HepG2 (cell line): Measurements from ENCODE around the gene MRNIP. TPM values are rescaled to one million over a fixed set of nuclear protein-coding genes. Genes with fewer than 3 reads are reported as not detected.

ENCODE experiments used
- ATAC-seq: fragments of 200-7000 bp; cut with Tn5 transposase; 3 replicates; pipeline ENCODE4 v1.9.1; 2020; ENCODE audit warnings: mild to moderate bottlenecking, moderate library complexity
- BruUV-seq: library from RNA; stranded (reverse); fragments of 400-500 nt; replicated peaks from 2 replicates; lab custom pipeline; 2021; lab: Mats Ljungman, UMichigan
- CTCF ChIA-PET: fragments of 300-600 bp; formaldehyde crosslinking; extraction: SDS; loops from one replicate; lab custom pipeline; 2021; ENCODE audit warnings: low total read pairs, inconsistent platforms, low intra/inter-chr PET ratio; lab: Yijun Ruan, JAX
- POLR2A ChIA-PET: fragments of 350-600 bp; sonication (Branson Sonifier 250); formaldehyde crosslinking; loops from one replicate; lab custom pipeline; 2020; ENCODE audit warnings: antibody characterized with exemption, inconsistent platforms; lab: Yijun Ruan, JAX
- DNase-seq: peaks from one replicate; pipeline ENCODE4 v3.0.0-alpha.2; 2015; ENCODE audit warnings: low spot score
- FAIRE-seq: peaks from 3 replicates; lab custom pipeline; 2011; peaks lifted over from hg19 to GRCh38; lab: Jason Lieb, UNC
- H2AFZ ChIP-seq: one replicate; pipeline ENCODE4 v1.6.1; 2011; ENCODE audit warnings: low read length, inconsistent platforms
- H3K27ac ChIP-seq: fragments of 300-600 bp; 3 replicates; pipeline ENCODE4 v1.8.0; 2011; ENCODE audit warnings: mixed run types, mild to moderate bottlenecking, mixed read lengths, low read length, inconsistent platforms; ENCODE audit not compliant: insufficient read depth; ENCODE audit errors: extremely low read length
- H3K27me3 ChIP-seq, 2 experiments: fragments of 200-600 bp in 1 of 2; 2 replicates in 1 of 2; 3 replicates in 1 of 2; pipeline versions ENCODE4 v1.6.0 to v1.8.0; 2011; ENCODE audit warnings: low read length in 2 of 2, mild to moderate bottlenecking in 2 of 2, moderate library complexity in 2 of 2, inconsistent platforms in 1 of 2; ENCODE audit not compliant: insufficient read depth in 2 of 2, control insufficient read depth in 1 of 2
- H3K36me3 ChIP-seq, 2 experiments: fragments of 200-600 bp in 1 of 2; replicated peaks in 1 of 2; 2 replicates in 1 of 2; 3 replicates in 1 of 2; pipeline versions ENCODE4 v1.5.1 to v1.8.0; 2011; ENCODE audit warnings: low read length in 2 of 2, inconsistent platforms in 1 of 2; ENCODE audit not compliant: insufficient read depth in 2 of 2, control insufficient read depth in 1 of 2
- H3K4me1 ChIP-seq: 2 replicates; pipeline ENCODE4 v1.5.1; 2012; ENCODE audit warnings: low read length, inconsistent platforms; ENCODE audit not compliant: insufficient read depth
- H3K4me2 ChIP-seq: 2 replicates; pipeline ENCODE4 v1.6.0; 2011; ENCODE audit warnings: low read depth, low read length, inconsistent platforms
- H3K4me3 ChIP-seq, 3 experiments: fragments of 200-600 bp in 1 of 3; sonication (generic), shearing (Covaris generic) in 1 of 3; replicated peaks in 1 of 3; 2 replicates each; pipeline ENCODE4 v1.5.1; 2011 to 2016; ENCODE audit warnings: low read length in 3 of 3, inconsistent platforms in 2 of 3, low read depth in 2 of 3, mild to moderate bottlenecking in 2 of 3, control low read depth in 1 of 3, mixed read lengths in 1 of 3; ENCODE audit not compliant: insufficient read depth in 1 of 3
- H3K79me2 ChIP-seq: one replicate; pipeline ENCODE4 v1.6.1; 2011; ENCODE audit warnings: low read length, inconsistent platforms; ENCODE audit not compliant: insufficient read depth
- H3K9ac ChIP-seq: 2 replicates; pipeline ENCODE4 v1.6.0; 2011; ENCODE audit warnings: mild to moderate bottlenecking, low read depth, low read length, inconsistent platforms; ENCODE audit not compliant: insufficient read depth
- H3K9me3 ChIP-seq: 2 replicates; pipeline ENCODE4 v1.5.1; 2012; ENCODE audit warnings: mild to moderate bottlenecking, low read length
- H4K20me1 ChIP-seq: 2 replicates; pipeline ENCODE4 v1.6.0; 2011; ENCODE audit warnings: inconsistent platforms, mild to moderate bottlenecking, low read length, moderate library complexity; ENCODE audit not compliant: insufficient read depth
- BRD4 ChIP-seq: sonication (generic); formaldehyde crosslinking; IDR thresholded peaks from 2 replicates; pipeline ENCODE4 v1.4.0; 2020; ENCODE audit warnings: missing genetic modification reagents
- GABPB1 ChIP-seq: IDR thresholded peaks from 2 replicates; pipeline ENCODE4 v1.6.1; 2016; ENCODE audit warnings: mild to moderate bottlenecking, missing genetic modification reagents, moderate library complexity, missing compliant biosample characterization
- PAX8 ChIP-seq: sonication (generic); formaldehyde crosslinking; IDR thresholded peaks from 2 replicates; pipeline ENCODE4 v1.8.0; 2022; ENCODE audit warnings: mild to moderate bottlenecking, missing genetic modification reagents, borderline replicate concordance
- ZBTB26 ChIP-seq: IDR thresholded peaks from 2 replicates; pipeline ENCODE4 v1.6.1; 2016; ENCODE audit warnings: missing compliant biosample characterization, missing genetic modification reagents, borderline replicate concordance
- ZNF615 ChIP-seq: sonication (generic); formaldehyde crosslinking; IDR thresholded peaks from 2 replicates; pipeline ENCODE4 v1.5.0; 2020; ENCODE audit warnings: mild to moderate bottlenecking, missing genetic modification reagents, borderline replicate concordance
- ZNF775 ChIP-seq: sonication (generic); formaldehyde crosslinking; IDR thresholded peaks from 2 replicates; pipeline ENCODE4 v1.4.0; 2020; ENCODE audit warnings: missing genetic modification reagents, mild to moderate bottlenecking, moderate library complexity, borderline replicate concordance
- ZNF878 ChIP-seq: sonication (generic); formaldehyde crosslinking; IDR thresholded peaks from 2 replicates; pipeline ENCODE4 v1.8.1; 2023; ENCODE audit warnings: mild to moderate bottlenecking, missing genetic modification reagents, moderate library complexity
- WGBS: methylation state at CpG from one replicate; pipeline ENCODE4 v1.1.6; 2017; ENCODE audit warnings: low lambda C conversion rate; 5-methylcytosine and 5-hydroxymethylcytosine counted together
- in situ Hi-C: cut with HindIII; loops from 2 replicates; pipeline ENCODE4 v1.10.0; 2017; ENCODE audit warnings: low pct_unique_long_range_greater_than_20kb; ENCODE audit not compliant: extremely low pct_ligation_motif_present
- intact Hi-C: fragments of 100-400 bp; cut with micrococcal nuclease; formaldehyde crosslinking; loops from one replicate; pipeline ENCODE4 v1.10.0; 2022; ENCODE audit not compliant: unreplicated experiment
- polyA plus RNA-seq, 8 experiments: library from polyadenylated mRNA; depleted of rRNA in 3 of 8; stranded (reverse) in 7 of 8; unstranded in 1 of 8; fragments of >200 nt; fragmentation: Illumina TruSeq in 4 of 8; extraction: Trizol in 4 of 8; gene quantifications; 2 replicates each; pipeline versions ENCODE4 v1.2.1 to v1.2.3, GENCODE V29; 2011 to 2016; ENCODE audit warnings: low read depth in 4 of 8, missing spikeins in 1 of 8, mixed read lengths in 1 of 8; ENCODE audit not compliant: insufficient read depth in 1 of 8
- total RNA-seq, 5 experiments: library from RNA; depleted of rRNA; stranded (reverse); fragments of >200 nt; fragmentation: Illumina TruSeq; extraction: Trizol; gene quantifications; 2 replicates each; pipeline ENCODE4 v1.2.3, GENCODE V29; 2016; ENCODE audit warnings: low read depth in 1 of 5

The MRNIP gene
- total and polyA plus RNA-seq, 2 of the 13 experiments (the other 11 are each of a cell fraction or from before 2014, with no cell fraction given): 15.5 to 34.1 TPM

GRCh38 chr5:179878222-179879002 lies 19.8 kb upstream of the MRNIP start:
- ATAC-seq: no peak
- POLR2A ChIA-PET: no interaction called here
- Histone ChIP-seq H3K4me2 (no peak overlapping the region), H3K27me3 (no peaks in the 10 kb centered on the region), H3K79me2 (no peaks in the 10 kb centered on the region), H4K20me1 (no peaks in the 10 kb centered on the region), H3K27ac (no peak overlapping the region), H3K36me3 (peaks cover 11 to 54% of the 10 kb centered on the region in 2 experiments; a peak in 4 of 5 replicates), H2AFZ (no peak overlapping the region), H3K4me3 (no peak overlapping the region), H3K9me3 (peaks cover 14% of the 10 kb centered on the region), H3K4me1 (no peaks in the 10 kb centered on the region), H3K9ac (no peak overlapping the region)
- FAIRE-seq: no peak
- WGBS: 87% methylated on average over 7 of the region's 26 CpGs
- CTCF ChIA-PET: no interaction called here
- in situ Hi-C loops: no loop called here
- TF ChIP-seq PAX8 (CRISPR knock-in tag) (no peak), BRD4 (CRISPR knock-in tag) (no peak), GABPB1 (CRISPR knock-in tag) (no peak), ZNF775 (CRISPR knock-in tag) (no peak)
- intact Hi-C loops: no loop called here
- no TSS peak for BruUV-seq
- DNase-seq: no peak

- Histone ChIP-seq H2AFZ (no peak overlapping the region), H3K9ac (no peak overlapping the region), H3K4me1 (no peaks in the 10 kb centered on the region), H3K36me3 (peaks cover 18 to 48% of the 10 kb centered on the region in 2 experiments; a peak in 4 of 5 replicates), H4K20me1 (no peaks in the 10 kb centered on the region), H3K9me3 (no peaks in the 10 kb centered on the region), H3K4me2 (no peak overlapping the region), H3K27me3 (no peaks in the 10 kb centered on the region), H3K27ac (no peak overlapping the region), H3K4me3 (no peak overlapping the region), H3K79me2 (no peaks in the 10 kb centered on the region)
- TF ChIP-seq ZNF878: no peak
- TF ChIP-seq ZBTB26 (CRISPR knock-in tag): no peak
- TF ChIP-seq ZNF615 (CRISPR knock-in tag): no peak
- ATAC-seq: no peak
- ChIA-PET CTCF (no interaction called here), POLR2A (no interaction called here)
- FAIRE-seq: no peak
- 98% methylated on average over 3 of the region's 3 CpGs for WGBS
- intact Hi-C loops (no loop called here), in situ Hi-C loops (no loop called here)
- no TSS peak for BruUV-seq
- no peak for DNase-seq
Measured at GRCh38 chr5:179876610-179876952, 18.0 kb upstream of the MRNIP start.
